HEK293 (cell line): ENCODE data around the gene ANAPC10.

Source experiments
- FEZF1 ChIP-seq: fragments of 450-650 bp; formaldehyde crosslinking; IDR thresholded peaks from 2 replicates; pipeline ENCODE4 v1.5.1; 2016; ENCODE audit warnings: missing biosample characterization, missing genetic modification characterization
- PRDM6 ChIP-seq: fragments of 450-650 bp; formaldehyde crosslinking; IDR thresholded peaks from 2 replicates; pipeline ENCODE4 v1.5.1; 2017; ENCODE audit warnings: missing biosample characterization, missing genetic modification characterization
- REST ChIP-seq: fragments of 450-650 bp; formaldehyde crosslinking; IDR thresholded peaks from 2 replicates; pipeline ENCODE4 v1.5.1; 2016; ENCODE audit warnings: missing biosample characterization, missing genetic modification characterization
- ZNF23 ChIP-seq: fragments of 450-650 bp; formaldehyde crosslinking; IDR thresholded peaks from 2 replicates; pipeline ENCODE4 v1.5.1; 2016; ENCODE audit warnings: missing biosample characterization, missing genetic modification characterization, borderline replicate concordance
- TF ChIP-seq, protein P1 (sequence below): fragments of 450-650 bp; formaldehyde crosslinking; IDR thresholded peaks from 2 replicates; pipeline ENCODE4 v1.5.1; 2016; ENCODE audit warnings: missing biosample characterization, missing genetic modification characterization

ANAPC10 gene

GRCh38 chr4:144948009-144948408, 150.0 kb downstream of the ANAPC10 start (continued):
- TF ChIP-seq REST (tag by site-specific recombination): no peak
- TF ChIP-seq FEZF1 (tag by site-specific recombination): no peak
- TF ChIP-seq, protein P1, sequence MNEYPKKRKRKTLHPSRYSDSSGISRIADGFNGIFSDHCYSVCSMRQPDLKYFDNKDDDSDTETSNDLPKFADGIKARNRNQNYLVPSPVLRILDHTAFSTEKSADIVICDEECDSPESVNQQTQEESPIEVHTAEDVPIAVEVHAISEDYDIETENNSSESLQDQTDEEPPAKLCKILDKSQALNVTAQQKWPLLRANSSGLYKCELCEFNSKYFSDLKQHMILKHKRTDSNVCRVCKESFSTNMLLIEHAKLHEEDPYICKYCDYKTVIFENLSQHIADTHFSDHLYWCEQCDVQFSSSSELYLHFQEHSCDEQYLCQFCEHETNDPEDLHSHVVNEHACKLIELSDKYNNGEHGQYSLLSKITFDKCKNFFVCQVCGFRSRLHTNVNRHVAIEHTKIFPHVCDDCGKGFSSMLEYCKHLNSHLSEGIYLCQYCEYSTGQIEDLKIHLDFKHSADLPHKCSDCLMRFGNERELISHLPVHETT: no peak
- TF ChIP-seq PRDM6 (tag by site-specific recombination): no peak
- no peak for TF ChIP-seq ZNF23 (tag by site-specific recombination)
